CD14-positive monocyte (primary cell): ENCODE data around the gene E2F4. TPM values are rescaled to one million over a fixed set of nuclear protein-coding genes. Genes with fewer than 3 reads are reported as not detected.
A peak's percentile ranks its signal among the peaks of the same experiment; 100 is the strongest.

Source experiments
- DNase-seq, 3 donors: peaks; one replicate each; pipeline ENCODE4 v3.0.0-alpha.2; 2011 to 2022
- H2AFZ ChIP-seq: 2 replicates; pipeline ENCODE4 v1.6.0; 2012; ENCODE audit warnings: mild to moderate bottlenecking, low read depth, low read length, inconsistent platforms; ENCODE audit not compliant: insufficient read depth, poor library complexity, severe bottlenecking
- H3K27ac ChIP-seq, 2 donors: 1 replicate in 1 of 2; 2 replicates in 1 of 2; pipeline ENCODE4 v1.5.1; 2012 to 2013; ENCODE audit warnings: low read length in 2 of 2, control low read depth in 1 of 2, inconsistent platforms in 1 of 2, low read depth in 1 of 2, mild to moderate bottlenecking in 1 of 2
- H3K27me3 ChIP-seq, 2 donors: one replicate each; pipeline versions ENCODE4 v1.6.0 to v1.6.1; 2011 to 2013; ENCODE audit warnings: low read length in 2 of 2; ENCODE audit not compliant: control insufficient read depth in 2 of 2, insufficient read depth in 2 of 2
- H3K36me3 ChIP-seq, 2 donors: replicated peaks in 1 of 2; 1 replicate in 1 of 2; 2 replicates in 1 of 2; pipeline versions ENCODE4 v1.5.1 to v1.6.1; 2012 to 2013; ENCODE audit warnings: low read length in 2 of 2, control low read depth in 1 of 2, inconsistent platforms in 1 of 2, mild to moderate bottlenecking in 1 of 2; ENCODE audit not compliant: insufficient read depth in 2 of 2, control insufficient read depth in 1 of 2
- H3K4me1 ChIP-seq, 2 donors: 1 replicate in 1 of 2; 2 replicates in 1 of 2; pipeline versions ENCODE4 v1.5.1 to v1.6.1; 2012 to 2013; ENCODE audit warnings: low read length in 2 of 2, control low read depth in 1 of 2, inconsistent platforms in 1 of 2, mild to moderate bottlenecking in 1 of 2, moderate library complexity in 1 of 2; ENCODE audit not compliant: insufficient read depth in 2 of 2, control insufficient read depth in 1 of 2
- H3K4me2 ChIP-seq: replicated peaks from 2 replicates; pipeline ENCODE3; 2012; ENCODE audit warnings: low read length, moderate library complexity, mild to moderate bottlenecking; ENCODE audit not compliant: poor library complexity, severe bottlenecking; ENCODE audit errors: extremely low read depth
- H3K4me3 ChIP-seq, 3 experiments: fragments of 200-600 bp in 1 of 3; sonication (generic) in 1 of 3; replicated peaks in 1 of 3; 1 replicate in 2 of 3; 2 replicates in 1 of 3; pipeline ENCODE4 v1.5.1; 2011 to 2013; ENCODE audit warnings: low read length in 3 of 3, mild to moderate bottlenecking in 3 of 3, control low read depth in 2 of 3, low read depth in 2 of 3, inconsistent platforms in 1 of 3, moderate library complexity in 1 of 3
- H3K79me2 ChIP-seq: 2 replicates; pipeline ENCODE4 v1.6.0; 2012; ENCODE audit warnings: mild to moderate bottlenecking, control low read depth, inconsistent platforms, low read length, moderate library complexity; ENCODE audit not compliant: insufficient read depth
- H3K9ac ChIP-seq: 2 replicates; pipeline ENCODE4 v1.6.0; 2017; ENCODE audit warnings: low read length, mild to moderate bottlenecking; ENCODE audit not compliant: insufficient read depth, poor library complexity, severe bottlenecking
- H3K9me3 ChIP-seq, 2 donors: replicated peaks in 1 of 2; 1 replicate in 1 of 2; 2 replicates in 1 of 2; pipeline versions ENCODE4 v1.5.1 to v1.6.1; 2012 to 2013; ENCODE audit warnings: low read length in 2 of 2, control low read depth in 1 of 2; ENCODE audit not compliant: control insufficient read depth in 1 of 2, insufficient read depth in 1 of 2
- H4K20me1 ChIP-seq: 2 replicates; pipeline ENCODE4 v1.6.0; 2012; ENCODE audit warnings: mild to moderate bottlenecking, low read length, control low read depth, moderate library complexity; ENCODE audit not compliant: insufficient read depth
- H3K27ac Mint-ChIP-seq, 7 donors: one replicate each; pipeline ENCODE4 v1.8.0; 2020; ENCODE audit warnings: mild to moderate bottlenecking in 7 of 7, mixed read lengths in 7 of 7, moderate library complexity in 6 of 7, inconsistent platforms in 2 of 7
- H3K27me3 Mint-ChIP-seq, 3 donors: one replicate each; pipeline ENCODE4 v1.8.0; 2021 to 2022; ENCODE audit warnings: low read depth in 3 of 3, mild to moderate bottlenecking in 3 of 3, mixed read lengths in 3 of 3, moderate library complexity in 3 of 3, inconsistent platforms in 1 of 3
- H3K36me3 Mint-ChIP-seq, 2 donors: one replicate each; pipeline ENCODE4 v1.8.0; 2020; ENCODE audit warnings: mixed read lengths in 2 of 2, inconsistent platforms in 1 of 2, mild to moderate bottlenecking in 1 of 2
- H3K4me1 Mint-ChIP-seq: one replicate; pipeline ENCODE4 v1.8.0; 2020; ENCODE audit warnings: mild to moderate bottlenecking, mixed read lengths
- H3K4me3 Mint-ChIP-seq, 2 donors: one replicate each; pipeline ENCODE4 v1.8.0; 2020; ENCODE audit warnings: mild to moderate bottlenecking in 2 of 2, mixed read lengths in 2 of 2, moderate library complexity in 1 of 2
- H3K9me3 Mint-ChIP-seq, 7 donors: one replicate each; pipeline ENCODE4 v1.8.0; 2020 to 2022; ENCODE audit warnings: mixed read lengths in 7 of 7, mild to moderate bottlenecking in 6 of 7, moderate library complexity in 6 of 7, inconsistent platforms in 2 of 7
- CTCF ChIP-seq: fragments of 200-600 bp; IDR thresholded peaks from one replicate; pipeline ENCODE4 v1.8.0; 2022; ENCODE audit warnings: antibody characterized with exemption, mild to moderate bottlenecking
- WGBS: methylation state at CpG from one replicate; pipeline ENCODE4 v1.1.5; 2013; ENCODE audit warnings: missing lambda C conversion rate; ENCODE audit not compliant: insufficient coverage; 5-methylcytosine and 5-hydroxymethylcytosine counted together
- intact Hi-C, 2 donors: fragments of 100-400 bp; cut with micrococcal nuclease; formaldehyde crosslinking; loops; one replicate each; pipeline versions ENCODE4 v1.15.0 to v1.15.1; 2023
- polyA plus RNA-seq, 3 donors: library from polyadenylated mRNA; depleted of rRNA in 1 of 3; unstranded in 2 of 3; stranded (reverse) in 1 of 3; fragments of 300-500 nt in 2 of 3; fragments of >200 nt in 1 of 3; fragmentation: Illumina TruSeq in 2 of 3; gene quantifications; 1 replicate in 2 of 3; 2 replicates in 1 of 3; pipeline ENCODE4 v1.2.3, GENCODE V29; 2012 to 2021

E2F4 gene
- polyA plus RNA-seq, 3 donors, result 53.1 to 191 (median 61.5) TPM

GRCh38 chr16:67226295-67226803 is 34.4 kb downstream of the E2F4 start:
- DNase-seq, result no peak
- Mint-ChIP-seq H3K27me3 (peaks cover 0 to 1% (median 0%) of the 10 kb centered on the region in 3 donors), H3K27ac (peak overlapping the region; percentile 90 to 99 (median 96)), H3K36me3 (peaks cover 31 to 33% of the 10 kb centered on the region in 2 donors), H3K9me3 (peaks cover 0 to 3% (median 1%) of the 10 kb centered on the region in 7 donors), H3K4me1 (peaks cover 26% of the 10 kb centered on the region), H3K4me3 (peak overlapping the region; percentile 95 to 96)
- Histone ChIP-seq H2AFZ (peak overlapping the region; percentile 84), H3K79me2 (peaks cover 28% of the 10 kb centered on the region), H4K20me1 (peaks cover 38% of the 10 kb centered on the region), H3K27me3 (no peaks in the 10 kb centered on the region), H3K27ac (peak overlapping the region; percentile 58 to 92), H3K4me3 (peak overlapping the region; percentile 74 to 99 (median 92)), H3K4me2 (peak overlapping the region; percentile 97), H3K9ac (peak overlapping the region; percentile 87), H3K9me3 (no peaks in the 10 kb centered on the region), H3K4me1 (peaks cover 17 to 23% of the 10 kb centered on the region in 2 donors), H3K36me3 (peaks cover 32 to 34% of the 10 kb centered on the region in 2 donors)
- WGBS, result 2% methylated on average over 11 of the region's 12 CpGs
- intact Hi-C loops, result loop anchor here (2.0 to 5.0 kb wide), 2 partner anchors 20 to 34 kb away; partner anchors contain the start of genes E2F4 (in 2 of the 2), EXOC3L1 (in 2 of the 2) and FHOD1 (in 1 of the 2)
- no peak for TF ChIP-seq CTCF

- Histone ChIP-seq H3K36me3 (peaks cover 39 to 41% of the 10 kb centered on the region in 2 donors), H3K4me2 (peak within 1 kb of the TSS; percentile 97), H4K20me1 (peaks cover 41% of the 10 kb centered on the region), H3K9ac (peak within 1 kb of the TSS; percentile 87), H3K27ac (peak within 1 kb of the TSS; percentile 58 to 92), H3K27me3 (no peaks in the 10 kb centered on the region), H3K4me3 (peak within 1 kb of the TSS; percentile 74 to 99 (median 92)), H2AFZ (peak within 1 kb of the TSS; percentile 84), H3K4me1 (peaks cover 17 to 23% of the 10 kb centered on the region in 2 donors), H3K79me2 (peaks cover 28% of the 10 kb centered on the region), H3K9me3 (no peaks in the 10 kb centered on the region)
- Mint-ChIP-seq H3K36me3 (peaks cover 36 to 37% of the 10 kb centered on the region in 2 donors), H3K4me1 (peaks cover 26% of the 10 kb centered on the region), H3K27ac (peak within 1 kb of the TSS; percentile 90 to 99 (median 96)), H3K27me3 (peaks cover 0 to 1% (median 0%) of the 10 kb centered on the region in 3 donors), H3K9me3 (peaks cover 0 to 3% (median 1%) of the 10 kb centered on the region in 7 donors), H3K4me3 (peak within 1 kb of the TSS; percentile 95 to 96)
- intact Hi-C loops, result loop anchor here (1.0 to 5.0 kb wide), 3 partner anchors 16 to 35 kb away; partner anchors contain the start of genes E2F4 (in 2 of the 2), EXOC3L1 (in 2 of the 2) and FHOD1 (in 1 of the 2)
- under 1% methylated on average over 46 of the region's 46 CpGs for WGBS
- TF ChIP-seq CTCF, result no peak
- DNase-seq, result peak; percentile 97 to 99 (median 98)
Observed at GRCh38 chr16:67226804-67227566, 35.0 kb downstream of the E2F4 start, which contains the start of gene TMEM208. TSS of gene TMEM208 (plus strand) at chr16:67227130. CDS start at chr16:67227219, 89 bp downstream.
